ENCODE measurements around the gene CWC27. TPM values are rescaled to one million over a fixed set of nuclear protein-coding genes. Genes with fewer than 3 reads are reported as not detected.
A peak's percentile ranks its signal among the peaks of the same experiment; 100 is the strongest.

CWC27 gene
- total and polyA plus RNA-seq, 2 of the 13 experiments (the other 11 are each of a cell fraction or from before 2014, with no cell fraction given): 21.1 to 25.7 TPM

GRCh38 chr5:64768358-64769312, at the start of gene CWC27, which contains the start of gene SREK1IP1 (continued):
- peak; percentile 92 for TF ChIP-seq ZNF556 (CRISPR knock-in tag; IDR thresholded peaks at IDR 0.05; ENCODE audit: borderline replicate concordance)
- TF ChIP-seq ZBTB43 (CRISPR knock-in tag; conservative IDR thresholded peaks at IDR 0.05): no peak
- TF ChIP-seq YEATS2 (CRISPR knock-in tag; IDR thresholded peaks at IDR 0.05; ENCODE audit: borderline replicate concordance): peak; percentile 80
- TF ChIP-seq ZNF747 (CRISPR knock-in tag; IDR thresholded peaks at IDR 0.05; ENCODE audit: borderline replicate concordance): peak; percentile 89
- TF ChIP-seq ELF1 (CRISPR knock-in tag; IDR thresholded peaks at IDR 0.05): peak; percentile 58; the same call in 1 of the 2 replicates
- no peak for TF ChIP-seq SP1 (IDR thresholded peaks at IDR 0.05)
- TF ChIP-seq SP1 (CRISPR knock-in tag; IDR thresholded peaks at IDR 0.05): peak; percentile 66; the same call in 1 of the 2 replicates
- 0 out of 2 replicates have a peak, but pooled peaks have one; percentile 43 for TF ChIP-seq HNRNPL (IDR thresholded peaks at IDR 0.05; ENCODE audit: low read depth, low read length)
- peak; percentile 100 for TF ChIP-seq ASH2L (IDR thresholded peaks at IDR 0.05; ENCODE audit: insufficient read length, low read depth, low read length)
- TF ChIP-seq KLF15 (CRISPR knock-in tag; IDR thresholded peaks at IDR 0.05; ENCODE audit: borderline replicate concordance): no peak
- no peak for TF ChIP-seq ZNF616 (CRISPR knock-in tag; IDR thresholded peaks at IDR 0.05; ENCODE audit: low read depth)
- 0 out of 2 replicates have a peak, but pooled peaks have one; percentile 23 for TF ChIP-seq SOX5 (CRISPR knock-in tag; IDR thresholded peaks at IDR 0.05; ENCODE audit: borderline replicate concordance)
- TF ChIP-seq ZC3H4 (CRISPR knock-in tag; IDR thresholded peaks at IDR 0.05; ENCODE audit: borderline replicate concordance): no peak
- TF ChIP-seq ATAD3A (CRISPR knock-in tag; IDR thresholded peaks at IDR 0.05): no peak
- TF ChIP-seq PAF1 (CRISPR knock-in tag; IDR thresholded peaks at IDR 0.05): no peak
- no peak for TF ChIP-seq ZNF326 (CRISPR knock-in tag; IDR thresholded peaks at IDR 0.05; ENCODE audit: borderline replicate concordance)
- TF ChIP-seq RBFOX2 (IDR thresholded peaks at IDR 0.05; ENCODE audit: low read depth, low read length): peak; percentile 61
- TF ChIP-seq PAX8 (CRISPR knock-in tag; IDR thresholded peaks at IDR 0.05; ENCODE audit: borderline replicate concordance): peak; percentile 62; the same call in 1 of the 2 replicates
- no peak for TF ChIP-seq ZSCAN5A (CRISPR knock-in tag; IDR thresholded peaks at IDR 0.05; ENCODE audit: borderline replicate concordance)
- peak; percentile 13; the same call in 1 of the 2 replicates for TF ChIP-seq ZNF142 (CRISPR knock-in tag; IDR thresholded peaks at IDR 0.05)
- 0 out of 2 replicates have a peak, but pooled peaks have one; percentile 52 for TF ChIP-seq MZF1 (CRISPR knock-in tag; IDR thresholded peaks at IDR 0.05; ENCODE audit: borderline replicate concordance)
